Measurements from ENCODE around the gene HECW1. TPM values are rescaled to one million over a fixed set of nuclear protein-coding genes. Genes with fewer than 3 reads are reported as not detected.

Gene HECW1
- total RNA-seq, 1 donor from 2014 or later: 0.11 TPM

DNA sequence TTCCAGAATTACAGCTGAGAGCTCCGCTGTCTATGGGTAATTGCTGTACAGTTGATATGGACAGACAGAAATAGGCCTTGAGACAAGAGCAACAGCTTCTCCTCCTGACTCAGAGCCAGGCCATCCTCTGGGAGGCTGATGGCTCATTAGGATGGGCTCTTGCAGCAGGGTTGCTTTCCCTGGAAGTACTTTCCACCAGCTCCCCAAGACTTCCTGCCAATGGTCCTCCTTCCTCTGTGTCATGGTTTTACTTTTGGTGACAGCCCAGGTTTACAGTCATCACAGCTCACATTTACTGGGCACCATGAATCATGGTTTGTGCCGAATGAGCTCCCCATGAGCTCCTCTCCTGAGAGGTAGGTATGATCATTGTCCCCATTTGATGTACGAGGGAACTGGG, 131.8 kb downstream of the HECW1 start:
- TF ChIP-seq, protein P1, sequence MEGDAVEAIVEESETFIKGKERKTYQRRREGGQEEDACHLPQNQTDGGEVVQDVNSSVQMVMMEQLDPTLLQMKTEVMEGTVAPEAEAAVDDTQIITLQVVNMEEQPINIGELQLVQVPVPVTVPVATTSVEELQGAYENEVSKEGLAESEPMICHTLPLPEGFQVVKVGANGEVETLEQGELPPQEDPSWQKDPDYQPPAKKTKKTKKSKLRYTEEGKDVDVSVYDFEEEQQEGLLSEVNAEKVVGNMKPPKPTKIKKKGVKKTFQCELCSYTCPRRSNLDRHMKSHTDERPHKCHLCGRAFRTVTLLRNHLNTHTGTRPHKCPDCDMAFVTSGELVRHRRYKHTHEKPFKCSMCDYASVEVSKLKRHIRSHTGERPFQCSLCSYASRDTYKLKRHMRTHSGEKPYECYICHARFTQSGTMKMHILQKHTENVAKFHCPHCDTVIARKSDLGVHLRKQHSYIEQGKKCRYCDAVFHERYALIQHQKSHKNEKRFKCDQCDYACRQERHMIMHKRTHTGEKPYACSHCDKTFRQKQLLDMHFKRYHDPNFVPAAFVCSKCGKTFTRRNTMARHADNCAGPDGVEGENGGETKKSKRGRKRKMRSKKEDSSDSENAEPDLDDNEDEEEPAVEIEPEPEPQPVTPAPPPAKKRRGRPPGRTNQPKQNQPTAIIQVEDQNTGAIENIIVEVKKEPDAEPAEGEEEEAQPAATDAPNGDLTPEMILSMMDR (IDR thresholded peaks at IDR 0.05): no peak
- TF ChIP-seq EZH2phosphoT487 (IDR thresholded peaks at IDR 0.05) (no peak), EZH2 (IDR thresholded peaks at IDR 0.05) (no peak)
- Histone ChIP-seq H3K9me3 (ENCODE audit: low read depth) (no peaks in the 10 kb centered on the region), H3F3A (ENCODE audit: low read depth) (no peaks in the 10 kb centered on the region), H3K79me2 (ENCODE audit: low read depth) (no peaks in the 10 kb centered on the region), H4K20me1 (ENCODE audit: low read depth) (no peaks in the 10 kb centered on the region), H2AFZ (replicated peaks) (no peak overlapping the region), H3K4me3 (no peak overlapping the region), H3K27ac (no peak overlapping the region), H3K36me3 (no peaks in the 10 kb centered on the region), H3K4me2 (no peak overlapping the region), H3K9ac (no peak overlapping the region), H3K4me1 (no peaks in the 10 kb centered on the region), H3K27me3 (no peaks in the 10 kb centered on the region)
- Mint-ChIP-seq H3K27ac (no peak overlapping the region), H3K27me3 (ENCODE audit: insufficient read depth, low read depth) (peaks cover 7% of the 10 kb centered on the region), H3K9me3 (no peaks in the 10 kb centered on the region), H3K4me1 (peaks cover 16% of the 10 kb centered on the region), H3K36me3 (no peaks in the 10 kb centered on the region), H3K4me3 (no peak overlapping the region)
- DNase-seq (ENCODE audit: low spot score): no peak

DNA sequence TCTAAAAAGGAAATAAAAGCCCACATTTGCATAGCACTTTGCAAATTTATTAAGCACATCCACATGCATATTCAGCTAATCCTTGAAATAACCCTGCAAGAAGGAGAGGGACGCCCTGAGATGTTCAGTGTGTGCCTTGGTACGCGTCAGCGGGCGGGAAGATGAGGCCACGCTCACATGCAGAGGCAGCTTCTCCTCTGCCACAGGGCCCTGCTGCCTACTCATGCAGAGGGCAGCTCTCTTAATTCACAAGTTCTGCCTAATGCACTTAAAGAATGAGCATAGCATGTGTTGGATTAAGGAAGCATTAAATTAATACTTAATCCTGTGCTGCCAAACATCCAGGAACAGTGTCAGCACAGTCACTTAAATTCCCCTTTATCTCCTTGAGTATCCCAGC, 132.3 kb downstream of the HECW1 start:
- Histone ChIP-seq H3K79me2 (ENCODE audit: low read depth) (no peaks in the 10 kb centered on the region), H3K9ac (no peak overlapping the region), H3K4me3 (no peak overlapping the region), H3K4me2 (no peak overlapping the region), H3K4me1 (no peaks in the 10 kb centered on the region), H3K27ac (no peak overlapping the region), H2AFZ (replicated peaks) (no peak overlapping the region), H3K27me3 (no peaks in the 10 kb centered on the region), H3K9me3 (ENCODE audit: low read depth) (no peaks in the 10 kb centered on the region), H3F3A (ENCODE audit: low read depth) (no peaks in the 10 kb centered on the region), H3K36me3 (no peaks in the 10 kb centered on the region), H4K20me1 (ENCODE audit: low read depth) (no peaks in the 10 kb centered on the region)
- peaks cover 18% of the 10 kb centered on the region for H3K4me1 Mint-ChIP-seq
- H3K9me3 Mint-ChIP-seq: no peaks in the 10 kb centered on the region
- no peak overlapping the region for H3K27ac Mint-ChIP-seq
- no peak overlapping the region for H3K4me3 Mint-ChIP-seq
- DNase-seq (ENCODE audit: low spot score): no peak
- TF ChIP-seq, protein P1 (IDR thresholded peaks at IDR 0.05): no peak
- no peak for TF ChIP-seq EZH2phosphoT487 (IDR thresholded peaks at IDR 0.05)
- TF ChIP-seq EZH2 (IDR thresholded peaks at IDR 0.05): no peak
- H3K27me3 Mint-ChIP-seq (ENCODE audit: insufficient read depth, low read depth): peaks cover 7% of the 10 kb centered on the region
- no peaks in the 10 kb centered on the region for H3K36me3 Mint-ChIP-seq

DNA sequence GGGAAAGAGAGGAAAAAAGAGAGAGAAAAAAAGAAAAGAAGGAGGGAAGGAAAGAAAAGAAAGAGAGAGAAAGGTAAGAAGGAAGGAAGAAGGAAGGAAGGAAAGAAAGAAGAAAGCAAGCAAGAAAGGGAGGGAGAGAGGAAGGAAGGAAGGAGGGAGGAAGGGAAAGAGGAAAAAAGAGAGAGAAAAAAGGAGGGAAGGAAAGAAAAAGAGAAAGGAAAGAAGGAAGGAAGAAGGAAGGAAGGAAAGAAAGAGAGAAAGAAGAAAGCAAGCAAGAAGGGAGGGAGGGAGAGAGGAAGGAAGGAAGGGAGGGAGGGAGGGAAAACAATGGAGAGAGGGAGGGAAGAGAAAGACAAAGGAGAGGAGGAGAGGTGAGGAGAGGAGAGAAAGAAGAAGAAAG, 135.3 kb downstream of the HECW1 start:
- Histone ChIP-seq H3K36me3 (no peaks in the 10 kb centered on the region), H2AFZ (replicated peaks) (no peak overlapping the region), H3K4me1 (no peaks in the 10 kb centered on the region), H3K9me3 (ENCODE audit: low read depth) (no peaks in the 10 kb centered on the region), H3F3A (ENCODE audit: low read depth) (no peaks in the 10 kb centered on the region), H3K27me3 (no peaks in the 10 kb centered on the region), H3K4me2 (no peak overlapping the region), H3K9ac (no peak overlapping the region), H3K27ac (no peak overlapping the region), H3K4me3 (no peak overlapping the region), H3K79me2 (ENCODE audit: low read depth) (no peaks in the 10 kb centered on the region), H4K20me1 (ENCODE audit: low read depth) (no peaks in the 10 kb centered on the region)
- no peaks in the 10 kb centered on the region for H3K9me3 Mint-ChIP-seq
- no peak for DNase-seq (ENCODE audit: low spot score)
- no peak overlapping the region for H3K4me3 Mint-ChIP-seq
- peaks cover 18% of the 10 kb centered on the region for H3K4me1 Mint-ChIP-seq
- peaks cover 3% of the 10 kb centered on the region for H3K27me3 Mint-ChIP-seq (ENCODE audit: insufficient read depth, low read depth)
- H3K27ac Mint-ChIP-seq: no peak overlapping the region
- H3K36me3 Mint-ChIP-seq: no peaks in the 10 kb centered on the region
- TF ChIP-seq EZH2 (IDR thresholded peaks at IDR 0.05) (no peak), EZH2phosphoT487 (IDR thresholded peaks at IDR 0.05) (no peak)
- TF ChIP-seq, protein P1 (IDR thresholded peaks at IDR 0.05): no peak

Measured in neural progenitor cell (in vitro differentiated cells).